ENCODE measurements around the gene CHAT. TPM values are rescaled to one million over a fixed set of nuclear protein-coding genes. Genes with fewer than 3 reads are reported as not detected.

The CHAT gene
- total and polyA plus RNA-seq, 5 experiments from 2014 or later, result not detected

DNA sequence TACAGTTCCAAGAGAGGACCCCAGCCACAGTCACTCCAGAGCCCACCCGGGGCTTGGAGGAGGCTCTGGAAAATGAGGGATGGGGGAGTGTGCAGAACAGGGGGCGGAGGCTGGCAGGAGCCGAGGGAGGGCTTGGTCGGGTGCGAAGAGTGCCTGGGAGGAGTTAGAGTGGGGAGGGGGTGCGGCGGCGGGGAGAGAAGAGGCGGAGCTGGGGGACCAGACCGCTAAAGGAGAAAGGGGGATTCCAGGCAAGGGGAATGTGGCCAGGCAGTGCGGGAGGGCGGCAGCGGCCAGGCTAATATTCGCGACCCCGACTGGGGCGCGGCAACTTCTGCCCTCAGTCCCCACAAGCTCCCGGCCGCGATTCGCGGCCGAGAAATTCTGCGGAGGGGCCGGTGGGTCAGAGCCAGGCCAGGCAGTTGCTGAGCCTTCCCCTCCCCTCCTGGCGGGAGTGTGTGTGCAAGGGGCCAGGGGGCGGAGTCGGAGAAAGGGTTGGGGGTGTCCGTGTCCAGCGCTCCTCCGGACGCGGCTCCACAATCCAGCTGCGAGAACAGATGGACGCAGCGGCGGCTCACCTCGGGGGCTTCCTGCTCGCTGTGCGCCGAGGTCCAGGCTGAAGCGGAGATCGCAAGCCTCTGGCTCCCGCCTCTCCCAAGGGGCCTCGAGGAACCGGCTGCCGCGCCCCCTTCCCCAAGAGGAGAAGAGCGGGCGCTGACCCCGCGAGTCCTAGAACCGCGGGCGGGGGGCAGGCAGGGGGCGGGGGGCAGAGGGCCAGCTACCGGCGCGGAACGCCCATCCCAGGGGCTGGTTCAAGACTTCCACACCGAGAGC is 4.3 kb upstream of the CHAT start:
- Mint-ChIP-seq H3K27me3 (peaks cover 37 to 87% (median 61%) of the 10 kb centered on the region in 5 donors), H3K36me3 (peaks cover 4 to 6% (median 4%) of the 10 kb centered on the region in 3 donors), H3K4me1 (peaks cover 4 to 40% (median 18%) of the 10 kb centered on the region in 4 donors), H3K9me3 (peaks cover 0 to 31% (median 7%) of the 10 kb centered on the region in 9 donors), H3K27ac (peak overlapping the region in 1 of 10 donors; percentile 56), H3K4me3 (peak overlapping the region in 1 of 10 donors; percentile 32)
- POLR2A ChIA-PET, result no interaction called here
- DNase-seq (peak in 1 of 10 donors; percentile 7), ATAC-seq (no peak)

DNA sequence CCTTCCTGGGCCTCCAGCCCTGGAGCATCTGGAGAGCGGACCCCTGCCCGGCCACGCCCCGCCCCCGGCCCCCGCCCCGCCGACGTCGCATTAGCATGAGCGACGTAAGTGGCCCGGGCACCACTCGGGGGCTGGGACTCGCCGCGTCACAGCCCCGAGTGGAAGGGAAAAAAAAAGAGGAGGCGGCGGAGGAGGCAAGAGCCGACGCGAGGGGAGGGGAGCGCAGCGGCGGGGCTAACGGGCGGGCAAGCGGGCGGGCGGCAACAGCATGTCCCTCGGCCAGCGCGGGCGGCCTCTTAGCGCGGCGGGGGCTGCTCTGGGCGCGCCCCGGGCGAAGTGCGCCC is 3.8 kb upstream of the CHAT start, which contains the start of gene SLC18A3:
Gene SLC18A3 (plus strand): TSS at position 197 of the 344 bp plus-strand sequence. CDS start 431 bp downstream, outside the sequence.
- H3K4me1 Mint-ChIP-seq, result peaks cover 4 to 40% (median 20%) of the 10 kb centered on the region in 4 donors
- H3K9me3 Mint-ChIP-seq, result peaks cover 0 to 25% (median 5%) of the 10 kb centered on the region in 9 donors
- ATAC-seq, result no peak
- H3K36me3 Mint-ChIP-seq, result peaks cover 4 to 6% (median 4%) of the 10 kb centered on the region in 3 donors
- H3K27ac Mint-ChIP-seq, result peak within 1 kb of the TSS in 1 of 10 donors; percentile 56
- POLR2A ChIA-PET, result no interaction called here
- DNase-seq, result no peak
- H3K4me3 Mint-ChIP-seq, result peak within 1 kb of the TSS in 1 of 10 donors; percentile 32
- H3K27me3 Mint-ChIP-seq, result peaks cover 33 to 87% (median 62%) of the 10 kb centered on the region in 5 donors

DNA sequence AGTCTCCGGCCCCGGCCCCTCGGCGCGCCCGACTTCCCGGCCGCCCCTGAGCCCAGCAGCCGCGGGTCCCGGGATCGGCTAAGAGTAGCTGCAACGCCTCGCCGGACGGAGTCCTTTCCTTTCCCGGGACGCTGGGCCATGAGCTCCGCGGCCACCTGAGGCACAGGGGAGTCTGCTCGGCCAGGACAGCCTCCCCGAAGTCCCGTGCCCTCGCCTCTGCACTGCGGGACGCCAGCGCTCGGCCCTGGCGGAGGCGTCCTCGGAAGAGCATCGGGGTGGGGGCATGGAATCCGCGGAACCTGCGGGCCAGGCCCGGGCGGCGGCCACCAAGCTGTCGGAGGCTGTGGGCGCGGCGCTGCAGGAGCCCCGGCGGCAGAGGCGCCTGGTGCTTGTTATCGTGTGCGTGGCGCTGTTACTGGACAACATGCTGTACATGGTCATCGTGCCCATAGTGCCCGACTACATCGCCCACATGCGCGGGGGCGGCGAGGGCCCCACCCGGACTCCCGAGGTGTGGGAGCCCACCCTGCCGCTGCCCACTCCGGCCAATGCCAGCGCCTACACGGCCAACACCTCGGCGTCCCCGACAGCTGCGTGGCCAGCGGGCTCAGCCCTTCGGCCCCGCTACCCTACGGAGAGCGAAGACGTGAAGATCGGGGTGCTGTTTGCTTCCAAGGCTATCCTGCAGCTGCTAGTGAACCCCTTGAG is 3.2 kb upstream of the CHAT start:
- no peak overlapping the region for H3K4me3 Mint-ChIP-seq
- H3K27me3 Mint-ChIP-seq, result peaks cover 33 to 87% (median 63%) of the 10 kb centered on the region in 5 donors
- DNase-seq (peak in 1 of 10 donors; percentile 52), ATAC-seq (no peak)
- H3K27ac Mint-ChIP-seq, result no peak overlapping the region
- peaks cover 0 to 20% (median 3%) of the 10 kb centered on the region in 9 donors for H3K9me3 Mint-ChIP-seq
- peaks cover 6 to 40% (median 20%) of the 10 kb centered on the region in 4 donors for H3K4me1 Mint-ChIP-seq
- H3K36me3 Mint-ChIP-seq, result peaks cover 4 to 6% (median 4%) of the 10 kb centered on the region in 3 donors
- POLR2A ChIA-PET, result no interaction called here

DNA sequence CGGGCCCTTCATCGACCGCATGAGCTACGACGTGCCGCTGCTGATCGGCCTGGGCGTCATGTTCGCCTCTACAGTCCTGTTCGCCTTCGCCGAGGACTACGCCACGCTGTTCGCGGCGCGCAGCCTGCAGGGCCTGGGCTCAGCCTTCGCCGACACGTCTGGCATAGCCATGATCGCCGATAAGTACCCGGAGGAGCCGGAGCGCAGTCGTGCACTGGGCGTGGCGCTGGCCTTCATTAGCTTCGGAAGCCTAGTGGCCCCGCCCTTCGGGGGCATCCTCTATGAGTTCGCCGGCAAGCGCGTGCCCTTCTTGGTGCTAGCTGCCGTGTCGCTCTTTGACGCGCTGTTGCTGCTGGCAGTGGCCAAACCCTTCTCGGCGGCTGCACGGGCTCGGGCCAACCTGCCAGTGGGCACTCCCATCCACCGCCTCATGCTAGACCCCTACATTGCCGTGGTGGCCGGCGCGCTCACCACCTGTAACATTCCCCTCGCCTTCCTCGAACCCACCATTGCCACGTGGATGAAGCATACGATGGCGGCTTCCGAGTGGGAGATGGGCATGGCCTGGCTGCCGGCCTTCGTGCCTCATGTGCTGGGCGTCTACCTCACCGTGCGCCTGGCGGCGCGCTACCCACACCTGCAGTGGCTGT is 2.5 kb upstream of the CHAT start:
- Mint-ChIP-seq H3K9me3 (peaks cover 0 to 18% (median 3%) of the 10 kb centered on the region in 9 donors), H3K4me1 (peaks cover 6 to 40% (median 20%) of the 10 kb centered on the region in 4 donors), H3K4me3 (peak overlapping the region in 2 of 10 donors; percentile 33 to 41), H3K36me3 (peaks cover 4 to 6% (median 4%) of the 10 kb centered on the region in 3 donors), H3K27ac (no peak overlapping the region), H3K27me3 (peaks cover 35 to 87% (median 65%) of the 10 kb centered on the region in 5 donors)
- POLR2A ChIA-PET, result no interaction called here
- ATAC-seq (no peak), DNase-seq (peak in 1 of 10 donors; percentile 57)

- Mint-ChIP-seq H3K9me3 (peaks cover 0 to 12% (median 3%) of the 10 kb centered on the region in 9 donors), H3K36me3 (peaks cover under 1 to 6% (median 4%) of the 10 kb centered on the region in 3 donors), H3K27me3 (peaks cover 38 to 87% (median 72%) of the 10 kb centered on the region in 5 donors), H3K4me3 (peak overlapping the region in 3 of 10 donors; percentile 18 to 52 (median 41)), H3K4me1 (peaks cover 6 to 35% (median 17%) of the 10 kb centered on the region in 4 donors), H3K27ac (peak overlapping the region in 1 of 10 donors; percentile 66)
- POLR2A ChIA-PET, result no interaction called here
- peak in 1 of 10 donors; percentile 35 for DNase-seq
- no peak for ATAC-seq
These were observed 1.9 kb upstream of the CHAT start for GRCh38 chr10:49611816-49612512.

- Mint-ChIP-seq H3K9me3 (peaks cover 0 to 11% (median 3%) of the 10 kb centered on the region in 9 donors), H3K4me1 (peaks cover 6 to 31% (median 16%) of the 10 kb centered on the region in 4 donors), H3K27me3 (peaks cover 42 to 87% (median 73%) of the 10 kb centered on the region in 5 donors), H3K27ac (peak overlapping the region in 1 of 10 donors; percentile 66), H3K4me3 (peak overlapping the region in 3 of 10 donors; percentile 33 to 43 (median 41)), H3K36me3 (peaks cover 0 to 6% (median 4%) of the 10 kb centered on the region in 3 donors)
- ATAC-seq (no peak), DNase-seq (peak in 1 of 10 donors; percentile 52)
- POLR2A ChIA-PET, result no interaction called here
These were observed 1.2 kb upstream of the CHAT start for GRCh38 chr10:49612513-49613164.

- ATAC-seq (no peak), DNase-seq (peak in 1 of 10 donors; percentile 53)
- peak overlapping the region in 2 of 10 donors; percentile 13 to 20 for H3K4me3 Mint-ChIP-seq
- peaks cover 0 to 6% (median 4%) of the 10 kb centered on the region in 3 donors for H3K36me3 Mint-ChIP-seq
- POLR2A ChIA-PET, result no interaction called here
- H3K27me3 Mint-ChIP-seq, result peaks cover 43 to 87% (median 76%) of the 10 kb centered on the region in 5 donors
- peak overlapping the region in 1 of 10 donors; percentile 67 for H3K27ac Mint-ChIP-seq
- H3K9me3 Mint-ChIP-seq, result peaks cover 0 to 11% (median 0%) of the 10 kb centered on the region in 9 donors
- peaks cover 6 to 31% (median 16%) of the 10 kb centered on the region in 4 donors for H3K4me1 Mint-ChIP-seq
These were observed 514 bp upstream of the CHAT start for GRCh38 chr10:49613165-49613881.

DNA sequence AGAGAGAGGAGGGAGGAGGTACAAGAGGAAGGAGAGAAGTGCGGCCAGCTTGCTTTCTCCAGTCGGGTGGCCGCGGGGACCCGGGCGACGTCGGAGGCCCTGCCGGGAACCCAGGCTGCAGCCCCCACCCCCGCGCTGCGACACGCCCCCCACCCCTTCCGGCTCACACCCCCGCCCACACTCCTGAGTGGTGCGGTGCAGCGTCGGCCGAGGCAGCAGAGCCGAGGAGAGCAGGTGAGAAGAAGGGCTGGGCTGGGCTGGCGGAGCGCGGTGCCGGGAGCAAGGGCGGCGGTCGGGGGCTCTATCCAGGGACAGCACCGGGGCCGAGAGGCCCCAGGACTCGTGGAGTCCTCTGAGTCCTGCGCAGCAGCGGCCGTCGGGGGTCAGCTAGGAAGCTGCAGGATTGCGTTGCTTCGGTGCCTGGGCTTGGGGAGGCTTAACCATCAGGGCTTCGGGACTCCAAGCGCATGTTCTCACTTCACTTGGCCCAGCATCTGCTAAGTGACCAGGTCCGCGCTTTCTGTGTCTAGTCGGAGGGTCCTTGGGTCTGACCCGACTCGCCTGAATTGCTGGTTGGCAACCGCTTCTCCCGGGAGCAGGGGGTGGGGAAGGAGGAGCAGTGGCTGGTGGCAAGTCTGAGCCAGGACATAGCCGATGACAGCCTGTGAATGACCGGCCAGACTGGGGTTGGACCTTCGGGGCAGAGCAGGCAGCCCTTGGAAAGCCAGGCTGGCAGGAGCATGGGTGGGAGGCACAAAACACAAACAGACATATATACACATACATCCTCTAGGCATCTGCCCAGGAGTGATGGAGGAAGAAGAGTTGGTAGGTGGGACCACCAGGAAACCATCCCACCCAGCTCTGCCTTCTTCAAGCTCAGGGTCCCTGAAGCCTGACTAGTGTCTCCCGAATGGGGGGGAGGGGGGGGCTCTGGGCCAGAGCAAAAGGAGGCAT is 683 bp downstream of the CHAT start:
- no peak for ATAC-seq
- Mint-ChIP-seq H3K27me3 (peaks cover 40 to 87% (median 77%) of the 10 kb centered on the region in 5 donors), H3K4me1 (peaks cover 6 to 27% (median 15%) of the 10 kb centered on the region in 4 donors), H3K4me3 (no peak overlapping the region), H3K9me3 (peaks cover 0 to 11% (median 0%) of the 10 kb centered on the region in 9 donors), H3K36me3 (peaks cover 0 to 4% (median 4%) of the 10 kb centered on the region in 3 donors), H3K27ac (no peak overlapping the region)
- peak in 2 of 10 donors; percentile 7 to 47 for DNase-seq
- POLR2A ChIA-PET, result no interaction called here

- H3K36me3 Mint-ChIP-seq, result peaks cover 0 to 4% (median 4%) of the 10 kb centered on the region in 3 donors
- peaks cover 46 to 93% (median 84%) of the 10 kb centered on the region in 5 donors for H3K27me3 Mint-ChIP-seq
- DNase-seq, result peak in 1 of 10 donors; percentile 37
- POLR2A ChIA-PET, result no interaction called here
- peaks cover 0 to 11% (median 0%) of the 10 kb centered on the region in 9 donors for H3K9me3 Mint-ChIP-seq
- no peak for ATAC-seq
- peaks cover 6 to 27% (median 16%) of the 10 kb centered on the region in 4 donors for H3K4me1 Mint-ChIP-seq
- H3K4me3 Mint-ChIP-seq, result no peak overlapping the region
- no peak overlapping the region for H3K27ac Mint-ChIP-seq
These were observed 1.4 kb downstream of the CHAT start for GRCh38 chr10:49615213-49615612.

- peak in 1 of 10 donors; percentile 40 for DNase-seq
- no peak overlapping the region for H3K27ac Mint-ChIP-seq
- ATAC-seq, result no peak
- peaks cover 0 to 11% (median 0%) of the 10 kb centered on the region in 9 donors for H3K9me3 Mint-ChIP-seq
- POLR2A ChIA-PET, result no interaction called here
- H3K4me3 Mint-ChIP-seq, result no peak overlapping the region
- peaks cover 46 to 98% (median 84%) of the 10 kb centered on the region in 5 donors for H3K27me3 Mint-ChIP-seq
- peaks cover 0 to 4% (median 4%) of the 10 kb centered on the region in 3 donors for H3K36me3 Mint-ChIP-seq
- H3K4me1 Mint-ChIP-seq, result peaks cover 6 to 27% (median 16%) of the 10 kb centered on the region in 4 donors
These were observed 1.9 kb downstream of the CHAT start for GRCh38 chr10:49615721-49616120.
